Esophagus muscularis mucosa (tissue), 4 donors: ENCODE measurements around the gene ROBO1. TPM values are rescaled to one million over a fixed set of nuclear protein-coding genes. Genes with fewer than 3 reads are reported as not detected.

ENCODE experiments used
- DNase-seq: peaks from one replicate; pipeline ENCODE4 v3.0.0-alpha.2; 2017; ENCODE audit errors: extremely low spot score
- H3K27ac ChIP-seq, 4 donors: fragments of 200-600 bp; sonication (generic); replicated peaks in 1 of 4; 1 replicate in 3 of 4; 2 replicates in 1 of 4; pipeline ENCODE4 v1.5.1; 2016 to 2019; ENCODE audit warnings: mild to moderate bottlenecking in 1 of 4
- H3K27me3 ChIP-seq, 4 donors: fragments of 200-600 bp; sonication (generic); one replicate each; pipeline versions ENCODE4 v1.5.1 to v1.6.0; 2016 to 2019
- H3K36me3 ChIP-seq, 4 donors: fragments of 200-600 bp; sonication (generic); one replicate each; pipeline ENCODE4 v1.5.1; 2016 to 2019
- H3K4me1 ChIP-seq, 4 donors: fragments of 200-600 bp; sonication (generic); one replicate each; pipeline ENCODE4 v1.5.1; 2016 to 2019
- H3K4me3 ChIP-seq, 4 donors: fragments of 200-600 bp; sonication (generic); 1 replicate in 2 of 4; 2 replicates in 2 of 4; pipeline ENCODE4 v1.5.1; 2016 to 2019; ENCODE audit warnings: mild to moderate bottlenecking in 4 of 4, moderate library complexity in 1 of 4
- H3K9me3 ChIP-seq, 4 donors: fragments of 200-600 bp; sonication (generic); 1 replicate in 3 of 4; 2 replicates in 1 of 4; pipeline ENCODE4 v1.5.1; 2016 to 2019
- CTCF ChIP-seq, 3 experiments: fragments of 200-600 bp in 2 of 3; fragments of 450-650 bp in 1 of 3; sonication (generic) in 2 of 3; IDR thresholded peaks; one replicate each; pipeline ENCODE4 v1.5.1; 2017 to 2019; ENCODE audit warnings: antibody characterized with exemption in 3 of 3, mild to moderate bottlenecking in 2 of 3, moderate library complexity in 1 of 3
- EP300 ChIP-seq: sonication (generic); formaldehyde crosslinking; IDR thresholded peaks from one replicate; pipeline ENCODE4 v1.6.1; 2017; ENCODE audit warnings: antibody characterized with exemption
- POLR2A ChIP-seq: fragments of 450-650 bp; IDR thresholded peaks from one replicate; pipeline ENCODE4 v1.6.1; 2017; ENCODE audit warnings: antibody characterized with exemption, moderate library complexity, mild to moderate bottlenecking, low read depth
- POLR2AphosphoS5 ChIP-seq, 2 donors: sonication (generic); formaldehyde crosslinking; IDR thresholded peaks; one replicate each; pipeline ENCODE4 v1.6.1; 2017; ENCODE audit warnings: antibody characterized with exemption in 2 of 2
- WGBS: methylation state at CpG from one replicate; pipeline ENCODE4 v1.1.5; 2018; 5-methylcytosine and 5-hydroxymethylcytosine counted together
- intact Hi-C: fragments of 100-400 bp; cut with DNase I; formaldehyde crosslinking; loops from one replicate; pipeline ENCODE4 v1.15.1; 2023
- total RNA-seq, 4 donors: library from RNA; depleted of rRNA; stranded (reverse); fragments of >200 nt; gene quantifications; one replicate each; pipeline versions ENCODE4 v1.1.0 to v1.2.1, GENCODE V29; 2016

ROBO1 gene
- total RNA-seq, 4 donors from 2014 or later, result 9.6 to 14.2 (median 12.6) TPM

- TF ChIP-seq POLR2AphosphoS5 (IDR thresholded peaks at IDR 0.05), result no peak
- TF ChIP-seq POLR2A, result no peak
- TF ChIP-seq CTCF (IDR thresholded peaks at IDR 0.05), result no peak
- no peak for TF ChIP-seq EP300
- WGBS, result 84% methylated on average over 2 of the region's 2 CpGs
These were observed 357.7 kb downstream of the ROBO1 start for GRCh38 chr3:79410136-79410535.

DNA sequence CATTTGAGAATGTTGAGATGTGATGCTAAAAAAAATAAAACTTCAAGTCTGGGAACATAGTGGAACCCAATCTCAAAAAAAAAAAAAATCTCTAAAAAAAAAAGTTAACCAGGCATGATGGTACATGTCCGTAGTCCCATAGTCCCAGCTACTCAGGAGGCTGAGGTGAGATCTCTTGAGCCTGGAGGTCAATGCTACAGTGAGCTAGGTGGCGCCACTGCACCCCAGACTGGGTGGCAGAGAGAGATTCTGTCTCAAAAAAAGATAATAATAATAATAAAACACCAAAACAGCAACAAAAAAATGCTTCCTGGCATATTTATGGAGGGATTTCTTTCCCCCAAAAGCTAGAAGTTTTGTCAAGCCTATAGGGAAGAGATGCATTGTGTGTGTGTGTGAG lies 361.6 kb downstream of the ROBO1 start:
- no peak overlapping the region for H3K4me3 ChIP-seq
- 77% methylated on average over 2 of the region's 2 CpGs for WGBS
- no peaks in the 10 kb centered on the region for H3K27me3 ChIP-seq
- DNase-seq, result no peak
- no peaks in the 10 kb centered on the region for H3K36me3 ChIP-seq
- no peaks in the 10 kb centered on the region for H3K4me1 ChIP-seq
- intact Hi-C loops, result no loop called here
- TF ChIP-seq EP300 (no peak), POLR2AphosphoS5 (IDR thresholded peaks at IDR 0.05) (no peak), CTCF (IDR thresholded peaks at IDR 0.05) (no peak), POLR2A (no peak)
- no peak overlapping the region for H3K27ac ChIP-seq
- H3K9me3 ChIP-seq, result no peaks in the 10 kb centered on the region

More at GRCh38 chr3:79410136-79410535, 357.7 kb downstream of the ROBO1 start:
- intact Hi-C loops, result no loop called here
- Histone ChIP-seq H3K4me1 (no peaks in the 10 kb centered on the region), H3K36me3 (no peaks in the 10 kb centered on the region), H3K27me3 (no peaks in the 10 kb centered on the region), H3K27ac (no peak overlapping the region), H3K9me3 (no peaks in the 10 kb centered on the region), H3K4me3 (no peak overlapping the region)
- no peak for DNase-seq

DNA sequence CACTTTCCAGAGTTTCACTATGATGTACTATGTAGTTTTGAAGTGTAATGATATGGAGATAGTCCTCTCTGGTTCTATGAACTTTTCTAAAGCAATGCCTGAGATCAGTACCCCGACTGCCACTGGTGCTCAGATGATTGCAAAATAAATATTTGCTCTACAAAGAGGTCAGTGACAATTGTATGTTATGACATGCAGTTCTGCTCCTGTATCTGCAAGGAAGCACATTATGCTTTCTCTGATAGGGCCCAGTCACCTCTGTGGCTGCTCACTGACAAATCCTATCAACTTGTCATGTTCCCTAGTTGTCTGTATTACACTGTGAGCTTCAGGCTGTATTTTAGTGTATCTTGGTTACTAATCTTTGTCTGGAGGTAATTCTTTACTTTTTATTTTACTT lies 362.6 kb downstream of the ROBO1 start:
- Histone ChIP-seq H3K9me3 (no peaks in the 10 kb centered on the region), H3K36me3 (no peaks in the 10 kb centered on the region), H3K27me3 (no peaks in the 10 kb centered on the region), H3K4me1 (no peaks in the 10 kb centered on the region), H3K27ac (no peak overlapping the region), H3K4me3 (no peak overlapping the region)
- DNase-seq, result no peak
- 50% methylated on average over 1 of the region's 1 CpG for WGBS
- TF ChIP-seq POLR2A (no peak), CTCF (IDR thresholded peaks at IDR 0.05) (no peak), EP300 (no peak), POLR2AphosphoS5 (IDR thresholded peaks at IDR 0.05) (no peak)
- intact Hi-C loops, result no loop called here

DNA sequence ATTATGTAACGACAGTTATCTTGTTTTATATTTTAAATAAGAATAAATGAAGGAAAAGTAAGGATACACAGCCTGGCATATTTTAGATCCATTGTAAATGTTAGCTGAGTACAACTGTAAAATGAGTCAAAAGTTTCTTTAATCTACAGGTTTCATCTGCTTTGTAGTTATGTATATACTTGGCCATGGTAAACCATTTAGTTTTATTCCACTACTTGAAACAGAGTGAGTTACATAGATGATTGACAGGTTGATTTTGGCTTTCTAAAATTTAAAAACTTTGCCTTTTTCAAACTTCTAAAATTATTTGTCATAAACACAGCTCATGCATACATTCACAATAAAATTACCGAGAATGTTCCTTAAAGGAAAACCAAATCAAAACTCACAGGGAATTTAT lies 371.2 kb downstream of the ROBO1 start:
- Histone ChIP-seq H3K27ac (no peak overlapping the region), H3K36me3 (no peaks in the 10 kb centered on the region), H3K27me3 (no peaks in the 10 kb centered on the region), H3K4me1 (no peaks in the 10 kb centered on the region), H3K9me3 (no peaks in the 10 kb centered on the region), H3K4me3 (no peak overlapping the region)
- 93% methylated on average over 2 of the region's 2 CpGs for WGBS
- no peak for DNase-seq
- TF ChIP-seq POLR2AphosphoS5 (IDR thresholded peaks at IDR 0.05) (no peak), EP300 (no peak), POLR2A (no peak), CTCF (IDR thresholded peaks at IDR 0.05) (no peak)
- intact Hi-C loops, result no loop called here

DNA sequence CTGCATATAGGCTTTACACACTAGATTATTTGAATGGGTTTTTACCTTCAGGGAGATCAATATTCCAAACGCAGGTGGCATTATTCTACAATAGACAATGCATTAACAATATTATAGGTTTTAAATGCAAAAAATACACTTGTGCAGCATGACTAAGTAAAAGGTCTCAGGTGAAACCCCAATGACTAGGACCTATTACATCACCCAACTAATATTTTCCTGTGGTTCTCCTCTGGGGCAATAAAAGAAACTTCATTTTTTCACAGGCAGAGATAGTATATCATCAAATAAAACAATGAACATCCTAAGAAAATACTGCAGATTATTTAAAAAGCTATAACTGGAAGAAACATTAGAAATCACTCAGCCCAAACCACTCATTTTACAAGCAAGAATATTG lies 375.3 kb downstream of the ROBO1 start:
- Histone ChIP-seq H3K4me3 (no peak overlapping the region), H3K9me3 (no peaks in the 10 kb centered on the region), H3K27ac (no peak overlapping the region), H3K27me3 (no peaks in the 10 kb centered on the region), H3K36me3 (no peaks in the 10 kb centered on the region), H3K4me1 (no peaks in the 10 kb centered on the region)
- TF ChIP-seq EP300, result no peak
- TF ChIP-seq CTCF (IDR thresholded peaks at IDR 0.05), result no peak
- TF ChIP-seq POLR2AphosphoS5 (IDR thresholded peaks at IDR 0.05), result no peak
- no peak for TF ChIP-seq POLR2A
- intact Hi-C loops, result no loop called here
- 91% methylated on average over 1 of the region's 1 CpG for WGBS
- DNase-seq, result no peak
